ENCODE results near the gene EFHD2.
"Not testable (repeated sequence)": the region's sequence is repeated elsewhere in the genome, so short reads cannot be mapped to it uniquely, and the experiment has no call there.

The EFHD2 gene

GRCh38 chr1:15409388-15410222 is at the start of gene EFHD2:
Gene EFHD2, plus strand, starts transcription at chr1:15409888. Its CDS starts 84 bp downstream, at chr1:15409972.
- DNase-seq, result peak; percentile 70

GRCh38 chr1:15360700-15361099 is 49.0 kb upstream of the EFHD2 start:
- no peak for DNase-seq

GRCh38 chr1:15362096-15362736 is 47.5 kb upstream of the EFHD2 start:
- no peak for DNase-seq

GRCh38 chr1:15362737-15363128 is 47.0 kb upstream of the EFHD2 start:
- no peak for DNase-seq

- no peak for DNase-seq
Observed at GRCh38 chr1:15364740-15365139, 44.9 kb upstream of the EFHD2 start.

- DNase-seq, result no peak
Observed at GRCh38 chr1:15368888-15369287, 40.8 kb upstream of the EFHD2 start.

GRCh38 chr1:15370268-15370667 is 39.4 kb upstream of the EFHD2 start:
- DNase-seq, result no peak

GRCh38 chr1:15370781-15371520 is 38.7 kb upstream of the EFHD2 start:
- DNase-seq, result no peak

- DNase-seq, result no peak
Observed at GRCh38 chr1:15371610-15372545, 37.8 kb upstream of the EFHD2 start.

- no peak for DNase-seq
Observed at GRCh38 chr1:15378729-15379128, 31.0 kb upstream of the EFHD2 start.

- DNase-seq, result not testable (repeated sequence)
Observed at GRCh38 chr1:15379151-15379550, 30.5 kb upstream of the EFHD2 start.

- no peak for DNase-seq
Observed at GRCh38 chr1:15380601-15381508, 28.8 kb upstream of the EFHD2 start.

- DNase-seq, result no peak
Observed at GRCh38 chr1:15381805-15382204, 27.9 kb upstream of the EFHD2 start.

GRCh38 chr1:15382601-15383518 is 26.8 kb upstream of the EFHD2 start:
- no peak for DNase-seq

GRCh38 chr1:15383810-15384209 is 25.9 kb upstream of the EFHD2 start:
- DNase-seq, result no peak

- no peak for DNase-seq
Observed at GRCh38 chr1:15384301-15384901, 25.3 kb upstream of the EFHD2 start.

GRCh38 chr1:15385420-15385819 is 24.3 kb upstream of the EFHD2 start:
- no peak for DNase-seq

- DNase-seq, result no peak
Observed at GRCh38 chr1:15386164-15386749, 23.4 kb upstream of the EFHD2 start.

- no peak for DNase-seq
Observed at GRCh38 chr1:15388201-15388880, 21.3 kb upstream of the EFHD2 start.

Measured in HCEC 1CT (cell line).